HG02938 (cell line): ENCODE data around the gene SLC25A36.
A peak's percentile ranks its signal among the peaks of the same experiment; 100 is the strongest.
"Not testable (repeated sequence)": the region's sequence is repeated elsewhere in the genome, so short reads cannot be mapped to it uniquely, and the experiment has no call there.

ENCODE experiments used
- ATAC-seq: cut with Tn5 transposase; IDR thresholded peaks from one replicate; pipeline ENCODE4 v1.9.1; 2021; ENCODE audit warnings: mild to moderate bottlenecking, moderate library complexity; ENCODE audit not compliant: unreplicated experiment

Gene SLC25A36

DNA sequence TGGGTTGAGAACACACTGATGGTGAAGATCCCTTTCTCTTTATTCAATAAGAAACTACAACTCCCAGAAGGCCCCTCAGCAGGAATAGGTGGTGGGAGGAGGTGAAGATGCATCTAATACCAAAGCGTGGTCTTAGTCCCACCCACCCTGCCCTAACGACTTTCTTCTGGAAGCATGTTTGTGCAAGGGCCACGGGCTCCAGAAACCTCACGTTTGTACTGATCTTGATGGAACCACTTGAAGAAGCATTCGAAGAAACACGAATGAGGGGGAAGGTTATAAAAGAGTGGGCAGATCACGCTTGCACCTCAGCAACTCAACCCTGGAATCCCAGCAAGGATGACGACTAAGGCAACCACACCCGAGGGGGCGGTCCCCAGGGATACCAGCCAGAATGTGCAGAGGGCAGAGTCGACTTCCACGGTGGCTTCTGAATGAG lies 10.6 kb upstream of the SLC25A36 start:
- ATAC-seq = no peak

DNA sequence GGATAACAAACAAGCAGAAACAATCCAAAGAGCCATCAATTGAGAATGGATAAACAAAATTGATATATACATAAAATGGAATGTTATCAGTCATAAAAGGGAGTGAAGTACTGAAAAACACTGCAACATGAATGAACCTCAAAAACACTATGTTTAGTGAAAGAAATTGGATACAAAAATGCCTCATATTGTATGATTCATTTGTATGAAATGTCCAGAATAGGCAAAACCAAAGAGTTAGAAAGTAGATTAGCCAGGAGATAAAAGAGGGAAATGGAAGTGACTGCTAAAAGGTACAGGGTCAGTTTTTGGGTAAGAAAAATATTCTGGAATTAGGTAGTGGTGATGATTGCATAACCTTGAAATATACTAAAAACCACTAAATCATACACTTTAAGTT lies 9.8 kb upstream of the SLC25A36 start:
- ATAC-seq = no peak

DNA sequence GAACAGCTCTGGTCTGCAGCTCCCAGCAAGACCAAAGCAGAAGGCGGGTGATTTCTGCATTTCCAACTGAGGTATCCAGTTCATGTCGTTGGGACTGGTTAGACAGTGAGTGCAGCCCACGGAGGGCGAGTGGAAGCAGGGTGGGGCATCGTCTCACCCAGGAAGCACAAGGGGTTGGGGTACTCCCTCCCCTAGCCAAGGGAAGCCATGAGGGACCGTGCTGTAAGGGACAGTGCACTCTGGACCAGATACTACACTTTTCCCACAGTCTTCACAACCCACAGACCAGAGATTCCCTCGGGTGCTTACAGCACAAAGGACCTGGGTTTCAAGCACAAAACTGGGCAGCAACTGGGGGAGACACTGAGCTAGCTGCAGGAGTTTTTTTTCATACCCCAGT lies 8.5 kb upstream of the SLC25A36 start:
- no peak for ATAC-seq

DNA sequence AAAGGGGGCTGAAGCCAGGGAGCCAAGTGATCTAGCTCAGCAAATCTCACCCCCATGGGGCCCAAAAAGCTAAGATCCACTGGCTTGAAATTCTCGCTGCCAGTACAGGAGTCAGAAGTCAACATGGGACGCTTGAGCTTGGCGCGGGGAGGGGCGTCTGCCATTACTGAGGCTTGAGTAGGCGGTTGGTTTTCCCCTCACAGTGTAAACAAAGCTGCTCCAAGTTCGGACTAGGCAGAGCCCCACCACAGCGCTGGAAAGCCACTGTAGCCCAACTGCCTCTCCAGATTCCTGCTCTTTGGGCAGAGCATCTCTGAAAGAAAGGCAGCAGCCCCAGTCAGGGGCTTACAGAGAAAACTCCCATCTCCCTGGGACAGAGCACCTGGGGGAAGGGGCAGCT lies 8.1 kb upstream of the SLC25A36 start:
- ATAC-seq = no peak

DNA sequence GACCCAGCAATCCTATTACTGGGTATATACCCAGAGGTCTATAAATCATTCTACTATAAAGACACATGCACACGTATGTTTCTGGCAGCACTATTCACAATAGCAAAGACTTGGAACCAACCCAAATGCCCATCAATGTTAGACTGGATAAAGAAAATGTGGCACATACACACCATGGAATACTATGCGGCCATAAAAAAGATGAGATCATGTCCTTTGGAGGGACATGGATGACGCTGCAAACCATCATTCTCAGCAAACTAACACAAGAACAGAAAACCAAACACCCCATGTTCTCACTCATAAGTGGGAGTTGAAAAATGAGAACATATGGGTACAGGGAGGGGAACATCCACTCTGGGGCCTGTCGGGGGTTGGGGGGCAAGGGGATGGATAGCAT lies 2.3 kb upstream of the SLC25A36 start:
- not testable (repeated sequence) for ATAC-seq

DNA sequence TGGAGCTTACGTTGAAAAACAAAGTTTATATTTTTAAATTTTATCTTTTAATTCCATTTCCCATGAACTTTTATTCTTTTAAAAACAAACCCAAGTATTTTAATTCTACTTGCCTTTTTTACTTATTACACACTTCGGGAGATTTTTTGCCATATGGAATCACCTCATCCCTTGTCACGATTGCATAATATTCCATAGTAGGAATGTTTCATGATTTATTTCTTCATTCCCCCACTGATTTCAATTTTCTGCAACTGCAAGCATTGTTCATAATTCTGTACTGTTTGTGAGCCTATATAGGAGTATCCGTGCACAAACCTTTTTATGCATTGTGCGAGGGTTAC lies 574 bp upstream of the SLC25A36 start:
- ATAC-seq = no peak

DNA sequence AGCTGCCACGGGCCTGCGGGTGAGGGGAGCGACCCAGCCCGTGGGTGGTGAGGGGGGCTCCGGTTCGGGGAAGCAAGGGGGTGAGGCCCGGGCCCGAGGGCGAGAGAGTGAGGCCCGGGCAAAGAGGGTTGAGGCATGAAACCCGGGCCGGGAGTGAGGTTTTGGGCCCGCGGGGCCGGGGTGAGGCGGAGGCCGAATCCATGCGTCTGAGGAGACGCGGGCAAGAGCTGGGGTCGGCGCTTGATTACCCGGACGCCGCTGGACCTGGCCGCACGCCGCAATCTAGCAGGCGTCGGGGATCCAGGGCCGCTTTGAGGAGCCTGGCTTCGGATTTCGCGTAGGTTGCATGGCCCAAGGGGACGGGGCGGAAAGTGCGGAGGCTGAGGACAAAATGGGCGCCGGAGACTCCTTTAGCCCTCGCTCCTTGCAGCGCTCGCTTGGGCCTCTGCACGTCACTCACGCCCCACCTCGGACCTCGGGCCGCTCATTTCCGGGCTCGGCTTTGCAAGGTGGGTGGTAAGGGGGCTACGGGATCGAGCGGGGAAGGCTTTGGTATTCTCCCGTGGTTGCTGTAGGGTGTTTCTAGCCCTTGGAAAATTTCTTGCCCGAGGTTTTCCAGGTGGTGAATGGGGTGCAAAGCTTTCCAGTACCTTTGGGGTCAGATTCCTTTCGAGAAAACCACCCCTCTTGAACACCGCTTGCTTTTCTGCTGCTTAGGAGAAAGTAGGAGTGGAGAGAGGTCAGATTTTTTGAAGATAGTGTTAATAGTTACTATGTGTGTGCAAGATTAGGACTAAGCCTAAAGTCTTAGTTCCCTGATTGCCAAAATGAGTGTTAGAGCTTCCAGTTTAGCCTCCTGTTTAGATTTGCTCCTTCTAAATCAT lies 827 bp downstream of the SLC25A36 start:
- ATAC-seq = peak; percentile 38

DNA sequence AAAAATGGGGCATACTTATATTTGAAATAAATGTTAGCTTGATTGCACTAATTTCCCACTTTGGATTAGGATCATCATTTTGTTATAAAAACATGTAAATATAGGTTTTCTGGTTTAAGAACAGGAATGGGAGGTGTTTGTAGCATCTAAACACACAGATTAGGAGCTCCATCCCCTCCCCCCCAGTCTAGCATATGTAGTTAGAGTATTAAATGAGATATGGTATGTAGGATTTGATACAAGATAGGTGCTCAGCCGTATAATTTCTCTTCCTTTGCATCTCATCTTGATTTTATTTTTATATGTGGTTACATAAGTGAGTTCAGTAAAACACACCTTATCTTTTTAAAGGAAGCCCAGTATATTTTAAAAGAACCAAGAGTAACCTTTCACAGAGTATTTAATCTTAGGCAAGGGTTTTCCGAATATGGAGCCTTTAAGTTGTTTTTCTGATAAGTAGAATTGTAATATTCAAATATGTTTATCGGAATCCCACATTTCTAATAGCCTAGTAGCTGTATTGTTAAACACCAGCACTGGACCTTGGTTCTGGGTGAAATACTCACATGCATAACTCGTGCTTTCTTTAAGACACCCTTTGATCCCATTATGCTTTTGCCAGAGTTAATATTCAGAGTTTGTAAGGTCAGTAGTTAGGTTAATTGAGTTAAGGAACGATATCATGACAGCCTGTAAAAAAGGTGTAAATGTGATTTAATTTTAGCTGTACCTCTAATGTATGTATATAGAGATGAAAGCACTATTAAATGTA lies 2.3 kb downstream of the SLC25A36 start:
- ATAC-seq = no peak

DNA sequence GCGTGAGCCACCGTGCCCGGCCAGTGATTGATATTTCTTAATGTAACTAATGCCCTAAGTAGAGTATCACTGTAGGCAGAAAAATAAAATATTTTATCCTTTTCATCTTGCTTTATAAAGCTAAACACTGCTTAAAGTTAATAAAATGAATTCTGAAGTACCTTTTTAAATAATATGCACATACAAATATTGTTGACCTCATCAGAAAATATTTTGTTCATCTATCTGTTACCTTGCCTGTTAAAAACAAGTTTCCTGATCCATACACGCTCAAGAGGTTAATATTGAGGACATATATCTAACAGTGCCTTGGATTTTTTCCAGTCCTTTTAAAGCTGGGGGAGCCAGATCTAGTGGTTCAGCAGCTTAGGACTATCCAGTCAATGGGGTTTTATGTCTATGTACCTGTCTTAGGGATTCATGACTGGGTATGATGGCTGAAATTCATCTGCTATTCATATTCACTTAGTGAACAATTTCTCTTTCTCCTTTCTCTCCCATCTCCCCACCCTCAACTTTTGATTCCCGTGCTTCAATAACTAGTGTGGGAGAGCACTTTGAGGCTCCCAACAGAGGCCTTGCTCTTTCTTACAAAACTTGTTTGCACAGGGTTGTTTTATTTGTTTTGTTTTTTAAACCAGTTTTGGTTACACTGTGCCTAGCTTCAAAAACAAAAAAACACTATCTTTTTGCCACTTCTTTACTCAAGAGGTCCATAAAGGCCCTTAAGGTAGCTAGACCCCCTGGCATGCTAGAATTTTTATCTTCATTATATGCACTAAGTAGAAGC lies 7.0 kb downstream of the SLC25A36 start:
- no peak for ATAC-seq

DNA sequence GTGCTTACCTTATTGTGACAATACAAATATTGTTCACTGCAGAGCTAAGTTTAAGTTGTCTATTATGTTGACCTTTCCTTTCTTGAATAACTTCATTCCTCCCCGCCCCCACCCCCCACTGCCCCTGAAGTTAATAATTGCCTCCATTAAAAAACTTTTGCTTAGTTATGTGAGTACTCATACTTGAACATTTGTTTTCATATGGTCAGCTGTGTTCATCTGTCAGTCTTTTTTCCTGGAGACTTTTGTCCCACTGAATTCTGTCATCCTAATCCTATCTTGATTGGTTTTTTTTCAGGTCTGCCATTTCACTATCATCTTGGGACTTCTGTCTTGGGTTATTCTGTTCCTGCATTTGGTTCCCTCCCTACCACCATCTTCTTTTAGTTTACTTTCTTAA lies 8.5 kb downstream of the SLC25A36 start:
- no peak for ATAC-seq

DNA sequence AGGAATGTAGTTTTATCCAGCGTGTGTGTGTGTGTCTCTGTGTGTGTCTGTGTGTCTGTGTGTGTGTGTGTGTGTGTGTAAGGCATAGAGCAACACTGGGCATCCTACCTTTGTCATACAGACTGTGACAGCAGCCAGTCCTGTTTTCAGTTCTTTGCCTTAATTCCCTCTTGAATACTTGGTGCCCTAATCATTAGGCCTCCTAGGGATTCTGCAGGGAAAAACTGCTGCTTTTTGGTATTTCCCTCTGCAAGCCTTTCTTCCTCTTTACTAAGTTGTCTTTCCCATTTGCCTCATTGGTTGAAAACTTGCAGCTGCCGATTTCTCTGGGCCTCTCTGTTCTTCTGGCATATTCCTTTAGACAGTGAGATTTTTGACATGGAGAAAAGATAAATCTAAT lies 9.2 kb downstream of the SLC25A36 start:
- no peak for ATAC-seq

DNA sequence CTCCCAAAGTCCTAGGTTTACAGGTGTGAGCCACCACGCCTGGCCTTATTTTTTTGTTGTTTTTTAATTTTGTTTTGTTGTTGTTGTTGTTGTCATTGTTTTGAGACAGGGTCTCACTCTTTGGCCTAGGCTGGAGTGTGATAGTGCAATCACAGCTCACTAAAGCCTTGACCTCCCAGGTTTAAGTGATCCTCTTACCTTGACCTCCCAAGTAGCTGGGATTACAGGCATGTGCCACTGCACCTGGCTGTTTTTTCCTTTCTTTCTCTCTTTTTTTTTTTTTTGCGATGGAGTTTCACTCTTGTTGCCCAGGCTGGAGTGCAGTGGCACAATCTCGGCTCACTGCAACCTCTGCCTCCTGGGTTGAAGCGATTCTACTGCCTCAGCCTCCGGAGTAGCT lies 10.1 kb downstream of the SLC25A36 start:
- not testable (repeated sequence) for ATAC-seq

DNA sequence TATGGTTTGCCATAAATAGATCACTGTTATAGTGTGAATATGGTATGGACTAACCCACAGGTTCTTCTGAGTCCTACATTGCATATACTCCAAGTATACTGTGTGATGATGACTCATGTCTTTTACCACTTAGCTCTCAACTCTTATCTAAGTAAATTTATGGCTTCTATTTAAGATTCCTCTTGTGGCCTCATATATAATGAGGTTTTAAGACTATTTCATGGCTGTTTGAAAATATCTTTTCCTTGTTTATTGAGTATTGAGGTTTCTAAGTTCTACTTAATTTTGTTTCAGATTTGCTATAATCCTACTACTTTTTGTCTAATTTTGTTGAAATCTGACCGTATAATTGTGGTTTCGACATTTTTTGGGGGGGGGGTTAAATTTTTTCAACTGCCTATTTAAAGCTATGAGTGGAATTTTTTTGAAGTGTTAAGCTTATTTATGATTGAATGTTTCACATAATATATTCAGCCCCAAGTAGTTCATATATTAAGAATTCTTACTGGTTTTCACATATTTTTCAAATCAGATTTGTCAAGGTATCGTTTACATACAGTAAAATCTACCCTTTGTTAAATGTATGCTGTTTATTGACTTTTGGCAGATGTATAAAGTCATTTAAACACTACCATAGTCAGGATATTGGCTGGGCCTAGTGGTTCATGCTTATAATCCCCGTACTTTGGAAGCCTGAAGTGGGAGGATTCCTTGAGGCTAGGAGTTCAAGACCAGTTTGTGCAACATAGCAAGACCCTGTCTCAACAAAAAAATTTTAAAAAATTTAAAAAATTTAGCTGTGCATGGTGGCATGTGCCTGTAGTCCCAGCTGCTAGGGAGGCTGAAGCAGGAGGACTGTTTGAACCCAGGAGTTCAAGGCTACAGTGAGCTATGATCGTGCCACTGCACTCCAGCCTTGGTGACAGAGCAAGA lies 11.7 kb downstream of the SLC25A36 start:
- no peak for ATAC-seq

DNA sequence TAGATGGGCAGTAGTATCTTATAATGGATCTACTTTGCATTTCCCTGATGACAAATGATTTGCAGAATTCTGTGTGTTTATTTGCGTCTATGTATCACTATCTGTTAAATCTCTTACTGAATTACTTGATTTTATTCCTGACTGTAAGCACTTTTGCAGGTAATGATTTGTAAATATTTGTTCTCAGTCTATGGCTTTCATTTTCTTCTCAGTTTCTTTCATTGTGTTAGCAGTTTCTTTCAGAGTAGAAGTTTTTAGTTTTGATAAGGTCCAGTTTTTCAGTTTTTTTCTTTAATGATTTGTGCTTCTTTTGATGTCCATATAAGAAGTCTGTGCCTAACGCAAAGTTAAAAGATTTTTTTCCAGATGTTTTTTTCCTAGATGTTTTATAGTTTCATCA lies 12.9 kb downstream of the SLC25A36 start:
- no peak for ATAC-seq

DNA sequence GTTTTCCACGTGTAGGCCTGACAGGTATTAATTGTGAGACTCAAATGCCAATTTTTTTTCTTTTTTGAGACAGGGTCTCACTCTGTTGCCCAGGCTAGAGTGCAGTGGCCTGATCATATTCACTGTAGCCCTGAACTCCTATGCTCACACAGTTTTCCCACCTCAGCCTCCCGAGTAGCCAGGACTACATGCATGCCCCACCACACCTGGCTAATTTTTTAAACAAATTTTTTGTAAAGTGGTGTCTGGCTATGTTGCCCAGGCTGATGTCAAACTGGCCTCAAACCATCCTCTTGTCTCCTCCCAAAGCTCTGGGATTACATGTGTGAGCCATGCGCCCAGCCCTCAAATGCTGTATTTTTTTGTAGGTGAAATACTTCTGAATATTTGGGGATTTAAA lies 14.0 kb downstream of the SLC25A36 start:
- ATAC-seq = no peak

DNA sequence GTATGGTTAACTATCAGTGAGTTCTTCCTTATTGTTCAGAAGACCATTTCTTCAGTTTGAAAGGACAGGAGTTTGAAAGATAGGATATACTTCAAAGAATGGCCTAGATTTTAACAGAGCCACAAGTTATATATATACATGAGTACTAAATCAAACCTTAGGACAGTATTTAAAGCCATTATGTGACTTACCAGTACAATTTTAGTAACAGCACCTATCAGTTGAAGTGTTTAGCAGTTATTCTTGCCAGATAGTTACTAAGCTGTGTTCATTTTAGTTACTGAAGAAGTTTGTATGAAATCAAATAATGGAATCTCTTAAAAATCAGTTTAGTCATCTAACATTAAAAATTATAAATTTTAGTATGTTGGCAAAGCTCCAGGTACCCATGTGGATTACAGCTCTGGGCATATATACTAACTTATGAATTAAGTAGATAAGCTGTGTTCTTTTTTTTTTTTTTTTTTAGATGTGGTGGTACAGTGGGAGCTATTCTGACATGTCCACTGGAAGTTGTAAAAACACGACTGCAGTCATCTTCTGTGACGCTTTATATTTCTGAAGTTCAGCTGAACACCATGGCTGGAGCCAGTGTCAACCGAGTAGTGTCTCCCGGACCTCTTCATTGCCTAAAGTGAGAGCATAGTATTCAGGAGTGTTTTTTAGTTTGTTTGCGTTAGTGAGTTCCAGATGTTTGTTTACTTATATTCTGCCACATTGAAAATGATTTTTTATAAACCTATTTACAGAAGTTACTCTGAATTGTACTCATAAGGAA lies 14.6 kb downstream of the SLC25A36 start:
- no peak for ATAC-seq

DNA sequence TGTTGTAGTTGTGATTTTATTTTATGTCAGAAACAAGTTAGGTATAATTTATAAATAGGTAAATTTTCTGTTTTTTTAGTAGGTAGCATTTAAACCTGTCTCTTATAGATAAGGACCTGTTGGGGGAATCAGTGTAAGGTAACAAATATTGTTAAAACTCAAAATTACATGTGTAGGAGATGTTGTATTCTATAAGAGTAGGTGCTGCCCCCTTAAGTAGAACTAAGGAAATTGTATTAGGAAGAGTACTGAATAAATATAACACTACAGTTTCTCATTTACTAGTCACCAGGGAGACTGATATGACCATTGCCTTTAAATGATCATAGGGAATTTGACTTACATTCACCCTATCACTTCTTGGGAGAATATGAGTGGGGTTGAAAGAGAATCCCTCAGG lies 31.2 kb downstream of the SLC25A36 start:
- peak; percentile 59 for ATAC-seq

DNA sequence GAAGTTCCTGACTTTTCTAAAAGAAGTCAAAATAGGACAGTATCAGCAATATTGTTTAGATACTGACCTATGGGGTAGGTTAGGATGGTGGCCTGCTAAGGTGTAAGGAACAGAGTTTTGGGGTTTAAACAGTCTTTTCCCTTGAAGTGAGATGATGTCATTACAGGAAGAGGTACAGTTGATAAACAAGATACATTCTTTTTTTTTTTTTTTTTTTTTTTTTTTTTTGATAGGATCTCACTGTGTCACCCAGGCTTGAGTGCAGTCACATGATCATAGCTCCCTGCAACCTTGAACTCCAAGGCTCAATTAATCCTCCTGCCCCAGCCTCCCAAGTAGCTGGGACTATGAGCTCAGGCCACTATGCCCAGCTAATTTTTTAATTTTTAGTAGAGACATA lies 33.3 kb downstream of the SLC25A36 start:
- no peak for ATAC-seq

DNA sequence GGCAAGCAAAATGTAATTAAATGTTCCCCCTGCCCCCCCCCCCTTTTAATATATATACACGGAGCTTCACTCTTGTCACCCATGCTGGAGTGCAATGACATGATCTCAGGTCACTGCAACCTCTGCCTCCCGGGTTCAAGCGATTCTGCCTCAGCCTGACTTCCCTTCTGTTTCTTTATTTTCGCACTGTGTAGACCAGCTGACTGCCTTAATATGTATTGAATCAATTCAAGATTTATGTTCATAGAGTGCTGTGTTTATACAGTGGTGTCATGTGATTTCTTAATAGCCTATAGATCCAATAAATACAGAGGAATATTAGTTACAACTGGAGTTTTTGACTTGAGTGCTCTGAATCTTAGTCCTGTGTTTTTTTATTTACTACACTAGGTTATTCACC lies 39.0 kb downstream of the SLC25A36 start:
- no peak for ATAC-seq

DNA sequence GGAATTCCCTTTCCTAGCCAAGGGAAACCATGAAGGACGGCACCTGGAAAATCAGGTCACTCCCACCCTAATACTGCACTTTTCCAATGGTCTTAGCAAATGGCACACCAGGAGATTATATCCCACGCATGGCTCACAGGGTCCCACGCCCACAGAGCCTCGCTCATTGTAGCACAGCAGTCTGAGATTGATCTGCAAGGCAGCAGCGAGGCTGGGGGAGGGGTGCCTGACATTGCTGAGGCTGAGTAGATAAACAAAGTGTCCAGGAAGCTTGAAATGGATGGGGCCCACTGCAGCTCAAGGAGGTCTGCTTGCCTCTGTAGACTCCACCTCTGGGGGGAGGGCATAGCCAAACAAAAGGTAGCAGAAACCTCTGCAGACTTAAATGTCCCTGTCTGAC lies 46.2 kb downstream of the SLC25A36 start:
- ATAC-seq = not testable (repeated sequence)
